HG03280 (cell line): Measurements from ENCODE around the gene WDFY1.
"Not testable (repeated sequence)": the region's sequence is repeated elsewhere in the genome, so short reads cannot be mapped to it uniquely, and the experiment has no call there.

Experiments
- ATAC-seq: cut with Tn5 transposase; IDR thresholded peaks from one replicate; pipeline ENCODE4 v1.9.1; 2021; ENCODE audit warnings: mild to moderate bottlenecking, moderate library complexity; ENCODE audit not compliant: unreplicated experiment

The WDFY1 gene

DNA sequence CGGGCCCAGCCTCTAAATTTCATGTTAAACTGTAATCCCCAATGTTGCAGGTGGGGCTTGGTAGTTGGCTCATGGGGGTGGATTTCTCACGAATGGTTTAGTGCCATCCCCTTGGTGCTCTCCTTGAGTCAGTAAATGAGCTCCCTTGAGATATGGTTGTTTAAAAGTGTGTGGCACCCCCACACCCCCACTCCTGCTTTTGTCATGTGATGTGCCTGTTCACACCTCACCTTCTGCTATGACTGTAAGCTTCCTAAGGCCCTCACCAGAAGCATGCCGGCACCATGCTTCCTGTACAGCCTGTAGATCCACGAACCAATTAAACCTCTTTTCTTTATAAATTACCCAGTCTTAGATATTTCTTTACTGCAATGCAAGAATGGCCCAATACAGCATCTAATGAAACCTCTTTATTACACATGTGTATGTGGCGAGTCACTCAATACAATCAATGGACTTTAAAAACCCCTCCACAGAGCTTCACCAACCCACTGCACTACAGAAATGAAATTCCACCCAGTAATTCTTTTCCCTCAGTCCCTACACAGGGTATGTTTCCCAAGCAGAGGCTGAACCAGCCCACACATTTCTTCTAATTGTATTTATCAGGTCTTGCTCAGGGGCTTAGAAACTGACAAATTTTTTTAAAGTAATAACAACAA is 47.3 kb downstream of the WDFY1 start:
- no peak for ATAC-seq

DNA sequence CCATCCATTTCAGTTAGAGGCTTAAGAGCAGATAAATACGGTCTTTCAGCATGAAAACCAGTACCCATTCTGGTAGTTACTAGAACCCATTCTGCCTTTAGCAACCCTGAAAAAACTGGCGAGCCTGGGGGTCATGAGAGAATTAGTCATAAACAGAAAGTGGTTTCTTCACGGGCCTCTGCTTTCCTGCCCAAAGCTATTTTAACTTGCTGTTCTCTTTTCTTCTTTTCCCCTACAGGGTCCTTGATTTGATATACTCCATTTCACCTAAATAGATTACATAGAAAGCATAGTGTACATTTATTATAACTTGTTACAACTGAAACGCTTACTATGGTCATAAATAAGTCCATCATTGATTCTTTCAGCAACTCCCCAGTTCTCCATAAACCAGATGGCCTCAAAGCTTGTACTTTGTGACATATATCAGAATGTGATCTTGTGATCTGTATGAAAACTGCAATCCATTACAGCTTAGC is 48.3 kb downstream of the WDFY1 start:
- ATAC-seq = peak; percentile 68

DNA sequence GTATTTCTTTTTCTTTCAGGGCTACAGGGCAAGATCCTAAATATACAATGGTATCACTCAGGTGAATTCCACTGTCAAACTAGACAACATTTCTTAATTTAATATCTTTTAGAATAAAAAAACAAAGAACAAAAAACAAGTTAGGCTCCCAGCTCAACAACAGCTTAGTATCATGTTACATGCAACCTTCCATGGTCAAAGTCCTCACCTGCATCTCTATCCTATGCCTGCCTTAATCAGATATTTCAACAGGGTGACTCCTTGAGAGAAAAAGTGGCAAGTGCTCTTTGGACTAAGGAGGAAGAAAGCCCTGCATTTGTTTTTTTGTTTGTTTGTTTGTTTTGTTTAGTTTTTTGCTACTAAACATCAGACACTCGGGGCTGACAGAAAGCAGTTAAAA is 50.2 kb downstream of the WDFY1 start:
- ATAC-seq = no peak

DNA sequence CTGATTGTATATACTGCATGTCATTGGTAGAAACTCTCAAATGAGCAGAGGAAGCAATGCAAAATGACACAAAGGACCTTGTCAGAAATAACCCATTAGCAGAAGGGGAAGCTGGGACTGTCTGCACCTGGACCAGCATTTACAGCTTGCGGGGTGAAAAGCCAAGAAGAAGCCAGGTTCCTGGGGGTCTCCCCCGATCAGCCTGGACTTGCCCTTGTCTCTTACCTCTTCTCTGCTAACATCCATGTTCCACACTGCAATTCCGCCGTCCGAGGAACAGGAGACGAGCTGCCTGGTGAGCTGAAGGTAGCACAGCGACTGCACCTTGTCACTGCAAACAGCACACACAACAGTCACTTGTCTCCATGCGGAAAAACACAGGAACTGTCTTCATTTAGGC is 51.1 kb downstream of the WDFY1 start:
- ATAC-seq = no peak

DNA sequence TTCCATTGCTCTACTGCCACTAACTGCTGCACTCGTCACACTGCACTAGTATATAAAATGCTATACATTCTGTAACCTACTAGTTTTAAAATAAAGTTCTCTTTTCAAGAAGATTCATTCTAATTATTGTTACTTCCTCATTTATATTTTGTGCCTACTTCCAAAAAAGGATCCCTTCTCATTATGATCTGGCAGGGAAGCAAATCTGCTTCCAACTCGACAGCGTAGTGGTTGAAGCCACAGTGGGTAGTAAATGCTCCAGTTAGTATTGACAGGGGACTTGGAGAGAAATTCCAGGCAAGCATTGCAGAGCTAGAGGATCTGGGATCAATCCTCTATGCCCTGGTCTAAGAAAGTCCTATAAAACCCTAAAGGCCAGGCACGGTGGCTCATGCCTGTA is 54.4 kb downstream of the WDFY1 start:
- ATAC-seq = no peak

DNA sequence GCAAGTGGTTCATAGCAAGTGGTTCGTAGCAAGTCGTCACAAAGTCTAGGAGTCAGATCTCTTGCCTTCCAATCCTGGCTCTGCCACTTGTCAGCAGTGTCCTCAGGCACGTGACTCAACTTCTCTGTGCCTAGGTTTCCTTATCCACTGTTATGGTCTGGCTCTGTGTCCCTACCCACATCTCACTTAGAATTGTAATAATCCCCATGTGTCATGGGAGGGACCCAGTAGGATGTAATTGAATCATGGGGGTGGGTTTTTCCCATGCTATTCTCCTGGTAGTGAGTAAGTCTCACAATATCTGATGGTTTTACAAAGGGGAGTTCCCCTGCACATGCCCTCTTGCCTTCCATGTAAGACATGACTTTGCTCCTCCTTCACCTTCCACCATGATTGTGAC is 55.9 kb downstream of the WDFY1 start:
- ATAC-seq = no peak

DNA sequence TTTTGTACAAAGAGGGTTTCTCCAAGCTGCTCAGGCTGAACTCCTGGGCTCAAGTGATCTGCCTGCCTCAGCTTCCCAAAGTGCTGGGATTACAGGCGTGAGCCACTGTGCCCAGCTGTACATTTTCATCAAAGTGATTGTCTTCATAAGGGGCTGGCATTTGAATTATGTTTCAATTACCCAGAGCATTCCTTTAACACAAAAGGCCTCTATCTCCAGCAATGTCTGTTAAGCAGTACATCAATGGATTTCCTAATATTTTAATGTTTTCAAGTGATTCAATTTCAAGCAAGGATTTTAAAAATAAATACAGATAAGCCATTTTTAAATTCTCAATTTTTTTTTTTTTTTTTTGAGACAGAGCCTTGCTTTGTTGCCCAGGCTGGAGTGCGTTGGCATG is 56.9 kb downstream of the WDFY1 start:
- no peak for ATAC-seq

DNA sequence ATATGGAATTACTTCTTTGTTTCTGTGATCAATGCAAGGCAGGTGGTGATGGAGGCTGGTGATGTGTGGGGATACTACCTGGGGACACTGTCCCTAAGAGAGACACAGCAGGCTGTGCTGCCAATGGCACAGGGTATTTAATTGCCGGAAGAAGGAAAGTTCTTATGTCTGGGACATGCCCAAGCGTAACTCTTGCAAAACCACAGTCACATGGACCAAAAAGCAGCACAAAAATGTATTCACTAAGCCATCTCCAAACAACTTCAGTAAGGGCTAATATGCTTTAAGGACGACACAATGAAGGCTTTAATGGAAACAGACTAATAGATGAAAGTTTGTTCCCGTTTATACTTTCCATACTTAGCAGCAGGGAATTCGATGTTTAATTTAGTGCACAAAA is 58.0 kb downstream of the WDFY1 start:
- ATAC-seq = no peak

DNA sequence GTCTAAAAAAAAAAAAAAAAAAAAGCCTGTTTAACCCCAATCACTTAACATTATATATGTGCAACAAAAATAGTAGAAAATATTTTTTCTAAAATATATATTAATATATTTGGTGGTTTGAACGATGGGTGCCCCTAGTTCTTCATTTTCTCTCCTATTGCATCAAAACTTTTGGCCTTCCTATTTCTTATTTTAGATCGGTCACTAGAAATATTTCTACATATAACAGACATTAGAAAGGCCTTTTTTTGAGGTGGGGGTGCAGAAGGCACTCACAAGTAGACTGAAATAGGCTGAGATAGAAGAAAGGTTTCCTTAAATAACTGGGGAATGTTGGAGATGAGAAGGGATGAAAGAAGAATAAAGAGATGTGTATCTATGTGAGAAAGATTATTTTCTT is 58.4 kb downstream of the WDFY1 start:
- ATAC-seq = no peak

DNA sequence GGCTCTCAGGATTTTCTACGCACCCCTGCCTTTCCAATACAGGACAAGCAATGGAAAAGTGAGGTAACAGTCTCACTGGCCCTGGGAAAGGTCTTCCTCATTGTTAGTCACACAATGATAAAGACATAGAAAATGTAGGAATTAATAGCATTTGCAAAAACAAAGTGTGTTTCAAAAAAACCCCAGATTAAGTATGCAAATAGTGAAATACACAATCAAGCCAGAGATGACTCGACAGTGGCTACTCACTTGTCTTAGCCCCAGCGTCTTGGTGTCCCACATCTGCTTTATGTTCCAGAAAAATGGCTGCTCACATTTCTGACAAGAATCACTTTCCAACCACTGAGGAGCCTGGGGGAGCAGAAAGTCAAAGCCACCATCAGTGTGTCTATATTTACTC is 60.7 kb downstream of the WDFY1 start:
- peak; percentile 86 for ATAC-seq

DNA sequence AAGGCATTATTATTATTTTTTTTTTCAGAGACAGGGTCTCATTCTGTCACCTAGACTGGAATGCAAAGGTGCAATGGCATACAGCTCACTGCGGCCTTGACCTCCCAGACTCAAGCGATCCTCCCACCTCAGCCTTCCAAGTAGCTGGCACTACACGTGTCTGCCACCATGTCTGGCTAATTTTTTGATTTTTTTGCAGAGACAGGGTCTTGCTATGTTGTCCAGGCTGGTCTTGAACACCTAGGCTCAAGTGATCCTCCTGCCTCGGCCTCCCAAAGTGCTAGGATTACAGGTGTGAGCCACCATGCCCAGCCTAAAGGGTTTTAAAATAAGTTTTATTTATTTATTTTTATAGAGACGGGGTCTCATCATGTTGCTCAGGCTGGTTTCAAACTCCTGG is 62.4 kb downstream of the WDFY1 start:
- ATAC-seq = no peak

DNA sequence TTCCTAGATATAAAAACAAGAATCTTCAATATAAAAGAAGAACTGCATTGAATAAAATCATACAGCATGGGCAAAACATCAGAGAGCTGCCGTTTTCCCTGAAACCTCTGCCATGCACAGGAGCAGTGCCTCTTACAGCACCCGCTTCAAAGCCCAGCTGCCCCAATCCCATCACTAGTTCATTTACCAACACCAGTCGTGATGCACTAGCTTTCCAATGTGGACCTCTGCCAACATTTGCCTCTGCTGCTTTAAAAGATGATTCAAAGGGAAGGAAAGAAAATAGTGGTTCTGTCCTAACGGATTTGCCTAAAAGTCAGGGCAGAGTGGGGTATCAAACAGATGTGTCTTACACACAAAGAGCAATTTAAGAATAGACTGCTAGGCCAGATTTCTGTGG is 64.3 kb downstream of the WDFY1 start:
- no peak for ATAC-seq

DNA sequence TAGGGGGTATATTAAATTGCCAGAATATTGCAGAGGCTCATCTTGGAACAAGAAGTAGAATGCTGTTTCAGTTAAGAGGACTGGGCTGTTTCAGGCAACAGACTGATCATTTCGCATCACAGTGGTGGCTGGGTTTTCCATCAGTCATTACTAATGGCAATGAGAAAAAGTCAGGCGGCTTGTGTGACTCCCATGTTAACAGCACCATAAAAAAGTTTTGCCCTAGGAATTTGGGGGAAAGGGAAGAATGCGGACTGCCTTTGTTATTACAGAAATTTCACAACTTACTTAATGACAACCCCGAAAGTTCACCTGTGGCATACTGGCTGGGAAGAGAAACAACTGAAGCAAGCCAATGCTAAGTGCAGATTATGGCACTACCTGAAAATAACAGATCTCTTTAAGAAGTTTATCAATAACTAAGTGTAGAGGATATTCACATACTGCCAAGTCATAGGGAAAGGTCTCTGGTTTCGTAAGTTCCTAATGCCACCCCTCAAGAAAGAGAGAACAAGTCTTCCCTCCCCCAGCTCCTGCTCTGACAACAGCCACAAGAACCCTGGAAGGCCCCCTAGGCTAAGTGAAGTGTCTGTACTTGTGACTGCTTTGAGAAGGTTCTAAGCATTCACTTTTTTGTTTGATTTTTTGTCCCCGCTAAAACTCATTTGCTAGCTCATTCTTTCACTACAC is 67.3 kb downstream of the WDFY1 start:
- ATAC-seq = no peak

DNA sequence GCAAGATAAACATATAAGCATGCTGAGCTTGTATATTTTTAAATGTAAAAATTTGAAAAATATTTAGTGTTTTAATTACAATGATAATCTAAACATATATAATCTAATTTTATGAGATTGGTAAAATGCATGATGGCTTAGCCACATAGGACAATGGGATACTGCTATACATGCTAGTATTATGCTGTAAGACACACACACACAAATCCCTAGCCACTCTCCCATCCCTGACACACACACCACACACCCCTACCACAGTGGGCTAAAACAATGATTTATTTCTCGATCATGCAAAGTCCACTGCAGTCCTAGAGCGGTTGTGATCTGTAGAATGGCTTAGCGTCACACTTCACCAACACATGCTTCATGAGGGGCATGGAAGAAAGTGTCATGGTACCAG is 71.5 kb downstream of the WDFY1 start:
- ATAC-seq = no peak

DNA sequence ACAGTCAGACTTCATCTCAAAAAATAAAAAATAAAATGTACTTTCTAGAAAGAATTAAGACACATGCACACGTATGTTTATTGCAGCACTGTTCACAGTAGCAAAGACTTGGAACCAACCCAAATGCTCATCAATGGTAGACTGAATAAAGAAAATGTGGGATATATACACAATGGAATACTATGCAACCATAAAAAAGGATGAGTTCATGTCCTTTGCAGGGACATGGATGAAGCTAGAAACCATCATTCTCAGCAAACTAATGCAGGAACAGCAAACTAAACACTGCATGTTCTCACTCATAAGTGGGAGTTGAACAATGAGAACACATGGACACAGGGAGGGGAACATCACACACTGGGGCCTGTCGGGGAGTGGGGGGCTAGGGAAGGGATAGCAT is 72.4 kb downstream of the WDFY1 start:
- not testable (repeated sequence) for ATAC-seq

DNA sequence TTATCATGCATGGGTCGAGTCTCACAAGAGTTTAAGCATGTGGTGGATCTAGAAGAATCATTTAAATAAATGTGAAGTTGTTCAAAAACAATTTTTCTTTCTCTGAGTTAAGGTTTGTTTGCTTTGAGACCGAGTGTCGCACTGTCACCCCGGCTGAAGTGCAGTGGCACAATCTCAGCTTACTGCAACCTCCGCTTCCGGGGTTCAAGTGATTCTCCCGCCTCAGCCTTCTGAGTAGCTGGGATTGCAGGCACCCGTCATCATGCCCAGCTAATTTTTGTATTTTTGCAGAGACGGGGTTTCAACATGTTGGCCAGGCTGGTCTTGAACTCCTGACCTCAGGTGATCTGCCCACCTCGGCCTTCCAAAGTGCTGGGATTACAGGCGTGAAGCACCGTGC is 73.5 kb downstream of the WDFY1 start:
- ATAC-seq = not testable (repeated sequence)

DNA sequence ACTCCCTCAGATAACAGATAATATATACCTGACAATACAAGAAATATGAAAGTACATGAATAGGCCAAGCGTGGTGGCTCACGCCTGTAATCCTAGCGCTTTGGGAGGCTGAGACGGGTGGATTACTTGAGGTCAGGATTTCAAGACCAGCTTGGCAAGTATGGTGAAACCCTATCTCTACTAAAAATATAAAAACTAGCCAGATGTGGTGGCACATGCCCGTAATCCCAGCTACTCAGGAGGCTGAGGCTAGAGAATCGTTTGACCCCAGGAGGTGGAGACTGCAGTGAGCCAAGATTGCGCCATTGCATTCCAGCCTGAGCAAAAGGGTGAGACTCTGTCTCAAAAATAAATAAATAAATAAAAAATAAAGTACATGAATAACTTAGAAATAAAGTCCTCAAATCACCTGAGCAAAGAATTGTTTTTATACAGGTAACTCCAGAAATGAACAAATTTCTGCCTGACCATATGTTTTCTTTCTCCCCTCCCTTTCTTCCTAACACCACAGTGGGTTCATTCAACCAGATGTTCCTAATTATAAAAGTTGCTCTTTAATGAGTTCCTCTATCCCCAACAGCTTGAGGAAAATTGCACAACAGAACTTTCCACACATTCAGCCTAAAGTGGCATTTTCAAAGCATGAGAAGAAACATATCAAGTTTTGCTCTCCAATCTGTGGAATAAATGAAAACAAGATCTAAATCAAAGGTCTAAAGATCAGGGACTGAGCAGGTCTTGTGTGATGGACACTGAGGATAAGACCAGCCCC is 74.1 kb downstream of the WDFY1 start:
- ATAC-seq = no peak

DNA sequence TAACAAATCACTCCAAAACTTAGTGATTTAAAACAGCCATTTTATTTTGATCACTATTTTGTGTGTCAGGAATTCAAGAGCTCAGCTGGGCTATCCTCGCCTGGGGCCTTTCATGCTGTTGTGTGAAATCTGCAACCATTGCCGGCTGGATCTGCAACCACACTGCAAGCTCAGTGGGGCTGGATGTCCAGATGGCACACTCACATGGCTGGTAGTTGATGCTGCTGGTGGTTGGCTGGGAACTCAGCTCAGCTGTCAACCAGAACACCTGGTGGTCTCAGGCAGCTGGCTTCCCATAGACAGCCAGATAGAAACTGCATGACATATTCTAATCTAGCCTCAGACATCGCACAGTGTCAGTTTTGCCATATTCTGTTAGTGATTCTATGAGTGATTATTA is 77.1 kb downstream of the WDFY1 start:
- peak; percentile 73 for ATAC-seq

DNA sequence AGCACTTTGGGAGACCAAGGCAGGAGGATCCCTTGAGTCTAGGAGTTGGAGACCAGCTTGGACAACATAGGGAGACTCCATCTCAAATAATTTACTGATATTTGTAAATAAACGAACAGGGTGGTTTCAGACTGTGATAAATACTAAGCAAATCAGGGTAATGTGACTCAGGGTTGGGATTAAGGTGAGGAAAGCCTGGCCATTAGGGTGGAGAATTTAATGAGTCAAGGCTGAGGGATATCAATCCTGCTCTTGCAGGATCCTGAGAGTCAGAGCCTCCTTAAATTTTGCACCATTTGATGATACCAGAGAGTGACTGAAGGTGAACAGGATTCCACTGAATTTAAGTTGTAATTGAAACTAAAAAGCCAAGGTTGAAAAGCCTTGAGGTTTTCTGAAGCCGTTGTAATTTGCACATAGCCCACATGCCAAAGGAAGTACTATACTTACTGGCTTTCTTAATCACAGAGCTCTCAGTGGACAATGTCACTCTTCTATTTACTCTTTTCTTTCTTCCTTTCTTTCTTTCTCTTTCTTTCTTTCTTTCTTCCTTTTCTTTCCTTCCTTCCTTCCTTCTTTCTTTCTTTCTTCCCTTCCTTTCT is 79.1 kb downstream of the WDFY1 start:
- no peak for ATAC-seq

DNA sequence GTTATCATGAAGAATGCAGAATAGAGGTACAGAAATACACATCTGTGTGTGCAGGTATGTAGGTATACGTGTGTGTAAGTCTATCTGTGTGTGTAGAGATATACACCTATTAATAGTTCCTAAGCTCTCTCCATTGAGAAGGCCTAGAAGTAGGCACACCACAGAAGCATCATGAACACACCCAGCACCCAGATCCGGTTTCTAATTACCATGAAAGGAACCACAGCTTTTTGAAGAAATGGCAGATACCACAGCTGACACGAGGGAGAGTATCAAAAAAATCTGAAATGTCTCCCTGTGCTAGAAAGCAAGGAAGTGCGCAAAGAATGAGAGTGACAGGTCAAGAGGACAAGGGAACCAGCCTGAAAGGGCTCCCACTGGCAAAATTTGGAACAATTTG is 80.0 kb downstream of the WDFY1 start:
- ATAC-seq = no peak

DNA sequence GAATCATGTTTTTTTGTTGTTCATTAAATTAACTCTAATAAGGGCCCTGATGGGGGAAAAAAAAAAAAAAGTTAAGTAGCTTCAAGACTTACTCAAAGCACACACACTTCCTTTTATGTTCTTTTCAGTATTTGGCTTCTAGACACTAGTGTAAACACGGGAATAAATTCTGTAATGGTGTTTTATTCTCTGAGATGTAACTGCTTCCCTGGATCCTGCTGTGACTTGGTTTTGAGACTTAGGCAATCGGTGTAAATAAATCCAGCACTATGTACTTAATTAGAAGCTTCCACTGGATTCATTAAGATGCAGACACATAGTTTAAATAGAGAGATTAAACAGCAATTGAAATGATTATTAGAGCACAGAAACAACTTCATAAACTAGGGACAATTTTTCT is 81.6 kb downstream of the WDFY1 start:
- ATAC-seq = no peak
